Hepatocyte (in vitro differentiated cells): ENCODE data around the gene AASDH. TPM values are rescaled to one million over a fixed set of nuclear protein-coding genes. Genes with fewer than 3 reads are reported as not detected.

Experiments
- DNase-seq: peaks from one replicate; pipeline ENCODE4 v3.0.0-alpha.2; 2016; ENCODE audit warnings: low spot score
- H2AFZ ChIP-seq: fragments of 200-600 bp; sonication (generic); 2 replicates; pipeline ENCODE4 v1.6.0; 2016; ENCODE audit warnings: antibody characterized with exemption, mild to moderate bottlenecking
- H3K27ac ChIP-seq: fragments of 200-600 bp; sonication (generic); 2 replicates; pipeline ENCODE4 v1.5.1; 2016; ENCODE audit warnings: mild to moderate bottlenecking
- H3K27me3 ChIP-seq: fragments of 200-600 bp; sonication (generic); 2 replicates; pipeline ENCODE4 v1.6.1; 2016
- H3K36me3 ChIP-seq: fragments of 200-600 bp; sonication (generic); replicated peaks from 2 replicates; pipeline ENCODE4 v1.5.1; 2016; ENCODE audit warnings: low read depth; ENCODE audit not compliant: insufficient read depth
- H3K4me1 ChIP-seq: fragments of 200-600 bp; sonication (generic); 2 replicates; pipeline ENCODE4 v1.5.1; 2016; ENCODE audit warnings: mild to moderate bottlenecking, moderate library complexity; ENCODE audit not compliant: insufficient read depth
- H3K4me2 ChIP-seq: fragments of 200-600 bp; sonication (generic); 2 replicates; pipeline ENCODE4 v1.6.0; 2016
- H3K4me3 ChIP-seq: fragments of 200-600 bp; sonication (generic); 2 replicates; pipeline ENCODE4 v1.5.1; 2016; ENCODE audit warnings: mild to moderate bottlenecking
- H3K79me2 ChIP-seq: fragments of 200-600 bp; sonication (generic); 2 replicates; pipeline ENCODE4 v1.6.0; 2017; ENCODE audit warnings: mild to moderate bottlenecking
- H3K9me2 ChIP-seq: fragments of 200-600 bp; sonication (generic); replicated peaks from 2 replicates; pipeline ENCODE4 v1.6.0; 2017; ENCODE audit warnings: mild to moderate bottlenecking; ENCODE audit not compliant: insufficient read depth
- H3K9me3 ChIP-seq: fragments of 200-600 bp; sonication (generic); 2 replicates; pipeline ENCODE4 v1.5.1; 2016; ENCODE audit warnings: low read depth, mild to moderate bottlenecking
- H4K20me1 ChIP-seq: fragments of 200-600 bp; sonication (generic); 2 replicates; pipeline ENCODE4 v1.6.0; 2016; ENCODE audit warnings: mild to moderate bottlenecking; ENCODE audit not compliant: insufficient read depth, poor library complexity, severe bottlenecking
- EZH2 ChIP-seq: fragments of 200-600 bp; sonication (generic); IDR thresholded peaks from 2 replicates; pipeline ENCODE4 v1.6.1; 2016; ENCODE audit warnings: antibody characterized with exemption, mild to moderate bottlenecking, borderline replicate concordance
- EZH2phosphoT487 ChIP-seq: fragments of 200-600 bp; sonication (generic); IDR thresholded peaks from one replicate; pipeline ENCODE4 v1.6.1; 2018; ENCODE audit warnings: antibody characterized with exemption, mild to moderate bottlenecking, low read depth, moderate library complexity; ENCODE audit not compliant: unreplicated experiment, severe bottlenecking
- WGBS: methylation state at CpG from one replicate; pipeline ENCODE4 v1.1.6; 2016; ENCODE audit warnings: low lambda C conversion rate; ENCODE audit errors: missing lambda C conversion rate; 5-methylcytosine and 5-hydroxymethylcytosine counted together
- polyA plus RNA-seq: library from polyadenylated mRNA; unstranded; fragments of >200 nt; fragmentation: Nextera tagmentation; extraction: Ambion mirVana; gene quantifications from 2 replicates; pipeline ENCODE4 v1.2.1, GENCODE V29; 2016
- total RNA-seq: library from RNA; depleted of rRNA; stranded (reverse); fragments of >200 nt; gene quantifications from 2 replicates; pipeline ENCODE4 v1.2.3, GENCODE V29; 2014
- TF ChIP-seq, protein P1 (sequence below): fragments of 200-600 bp; sonication (generic); IDR thresholded peaks from 2 replicates; pipeline ENCODE4 v1.5.1; 2016; ENCODE audit warnings: antibody characterized with exemption, mild to moderate bottlenecking; ENCODE audit not compliant: poor library complexity

AASDH gene
- total and polyA plus RNA-seq, 2 experiments from 2014 or later: 9.3 to 11.9 TPM

DNA sequence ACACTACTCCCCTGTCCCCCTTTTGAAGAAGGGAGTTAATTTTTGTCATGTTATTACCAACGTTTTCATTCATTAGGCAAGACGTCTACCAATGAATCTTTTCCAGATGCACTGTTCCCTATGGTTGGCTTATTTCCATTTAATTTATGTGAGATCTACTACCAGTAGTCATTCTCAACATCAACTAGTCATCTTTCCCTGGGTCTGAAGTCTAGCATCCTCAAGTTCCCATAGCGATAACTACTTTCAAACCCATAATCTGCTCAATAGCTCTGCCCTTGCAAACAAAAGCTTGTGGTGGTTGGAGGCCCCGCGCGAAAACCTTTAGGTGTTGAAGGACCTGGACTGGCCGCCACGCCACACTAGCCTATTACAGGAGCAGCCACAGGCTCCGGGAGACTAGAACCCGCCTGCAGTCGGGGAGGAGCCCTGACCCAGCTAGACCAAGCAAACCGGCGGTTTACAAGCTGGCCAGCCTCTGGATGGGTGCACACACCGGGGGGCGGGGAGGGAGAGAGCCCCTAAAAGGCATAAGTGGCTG lies 47.4 kb upstream of the AASDH start:
- Histone ChIP-seq H3K4me3 (peak overlapping the region; percentile 59), H3K27ac (peak overlapping the region; percentile 64), H3K4me1 (no peaks in the 10 kb centered on the region), H4K20me1 (no peaks in the 10 kb centered on the region), H2AFZ (peak overlapping the region; percentile 77), H3K9me2 (no peaks in the 10 kb centered on the region), H3K4me2 (peak overlapping the region; percentile 90), H3K27me3 (no peaks in the 10 kb centered on the region), H3K9me3 (no peaks in the 10 kb centered on the region), H3K36me3 (no peaks in the 10 kb centered on the region), H3K79me2 (peaks cover 69% of the 10 kb centered on the region)
- DNase-seq: peak; percentile 79
- WGBS: 1% methylated on average over 15 of the region's 15 CpGs
- no peak for TF ChIP-seq EZH2
- TF ChIP-seq, protein P1, sequence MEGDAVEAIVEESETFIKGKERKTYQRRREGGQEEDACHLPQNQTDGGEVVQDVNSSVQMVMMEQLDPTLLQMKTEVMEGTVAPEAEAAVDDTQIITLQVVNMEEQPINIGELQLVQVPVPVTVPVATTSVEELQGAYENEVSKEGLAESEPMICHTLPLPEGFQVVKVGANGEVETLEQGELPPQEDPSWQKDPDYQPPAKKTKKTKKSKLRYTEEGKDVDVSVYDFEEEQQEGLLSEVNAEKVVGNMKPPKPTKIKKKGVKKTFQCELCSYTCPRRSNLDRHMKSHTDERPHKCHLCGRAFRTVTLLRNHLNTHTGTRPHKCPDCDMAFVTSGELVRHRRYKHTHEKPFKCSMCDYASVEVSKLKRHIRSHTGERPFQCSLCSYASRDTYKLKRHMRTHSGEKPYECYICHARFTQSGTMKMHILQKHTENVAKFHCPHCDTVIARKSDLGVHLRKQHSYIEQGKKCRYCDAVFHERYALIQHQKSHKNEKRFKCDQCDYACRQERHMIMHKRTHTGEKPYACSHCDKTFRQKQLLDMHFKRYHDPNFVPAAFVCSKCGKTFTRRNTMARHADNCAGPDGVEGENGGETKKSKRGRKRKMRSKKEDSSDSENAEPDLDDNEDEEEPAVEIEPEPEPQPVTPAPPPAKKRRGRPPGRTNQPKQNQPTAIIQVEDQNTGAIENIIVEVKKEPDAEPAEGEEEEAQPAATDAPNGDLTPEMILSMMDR: no peak
- TF ChIP-seq EZH2phosphoT487: no peak

DNA sequence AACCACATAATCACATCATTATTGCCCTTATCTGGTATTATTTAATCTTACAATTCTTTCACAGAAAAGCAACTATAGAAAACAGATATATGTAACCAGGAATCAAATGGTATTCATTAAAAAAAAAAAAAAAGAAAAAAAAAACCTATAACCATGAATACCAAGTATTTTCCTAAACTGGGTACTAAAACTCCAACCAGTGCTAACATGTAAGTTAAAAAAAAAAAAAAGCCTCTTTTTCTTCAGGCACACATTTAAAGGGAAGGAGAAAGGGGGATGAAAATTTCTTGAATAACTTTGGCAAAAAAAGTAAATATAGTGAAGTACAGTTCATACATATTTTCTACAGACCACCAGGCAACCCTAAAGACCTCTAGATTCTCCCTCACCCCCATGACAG lies 46.0 kb upstream of the AASDH start:
- Histone ChIP-seq H3K9me2 (no peaks in the 10 kb centered on the region), H2AFZ (no peak overlapping the region), H4K20me1 (no peaks in the 10 kb centered on the region), H3K36me3 (no peaks in the 10 kb centered on the region), H3K4me2 (peak overlapping the region; percentile 90), H3K4me3 (no peak overlapping the region), H3K27me3 (no peaks in the 10 kb centered on the region), H3K79me2 (peaks cover 64% of the 10 kb centered on the region), H3K27ac (no peak overlapping the region), H3K4me1 (no peaks in the 10 kb centered on the region), H3K9me3 (no peaks in the 10 kb centered on the region)
- DNase-seq: no peak
- TF ChIP-seq EZH2: no peak
- no peak for TF ChIP-seq EZH2phosphoT487
- TF ChIP-seq, protein P1: no peak

GRCh38 chr4:56430203-56430602 lies 42.9 kb upstream of the AASDH start:
- Histone ChIP-seq H2AFZ (no peak overlapping the region), H3K4me3 (no peak overlapping the region), H3K79me2 (peaks cover 82% of the 10 kb centered on the region), H3K4me2 (no peak overlapping the region), H3K36me3 (no peaks in the 10 kb centered on the region), H3K27me3 (no peaks in the 10 kb centered on the region), H3K9me3 (no peaks in the 10 kb centered on the region), H3K9me2 (no peaks in the 10 kb centered on the region), H3K4me1 (no peaks in the 10 kb centered on the region), H4K20me1 (no peaks in the 10 kb centered on the region), H3K27ac (no peak overlapping the region)
- no peak for DNase-seq
- WGBS: 98% methylated on average over 2 of the region's 2 CpGs
- TF ChIP-seq EZH2: no peak
- TF ChIP-seq, protein P1: no peak
- TF ChIP-seq EZH2phosphoT487: no peak

DNA sequence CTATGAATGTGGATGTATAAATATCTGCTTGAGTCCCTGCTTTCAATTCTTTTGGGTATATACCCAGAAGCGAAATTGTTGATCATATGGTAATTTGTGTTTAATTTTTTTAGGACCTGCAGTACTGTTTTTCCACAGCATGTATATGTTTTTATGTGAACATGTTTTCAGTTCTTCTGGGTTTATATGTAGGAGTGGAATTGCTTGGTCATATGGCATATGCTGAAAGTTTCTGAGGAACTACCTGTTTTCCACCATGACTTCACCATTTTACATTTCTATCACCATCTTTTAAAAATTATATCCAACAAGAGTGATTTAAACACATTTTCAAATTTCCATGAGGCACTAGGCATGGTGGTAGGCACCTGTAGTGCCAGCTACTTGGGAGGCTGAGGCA lies 39.9 kb upstream of the AASDH start:
- no peaks in the 10 kb centered on the region for H3K27me3 ChIP-seq
- H2AFZ ChIP-seq: no peak overlapping the region
- peaks cover 87% of the 10 kb centered on the region for H3K79me2 ChIP-seq
- no peaks in the 10 kb centered on the region for H3K4me1 ChIP-seq
- H3K36me3 ChIP-seq: no peaks in the 10 kb centered on the region
- no peaks in the 10 kb centered on the region for H4K20me1 ChIP-seq
- no peaks in the 10 kb centered on the region for H3K9me3 ChIP-seq
- H3K9me2 ChIP-seq: no peaks in the 10 kb centered on the region
- no peak overlapping the region for H3K4me3 ChIP-seq
- TF ChIP-seq, protein P1: no peak
- no peak for TF ChIP-seq EZH2phosphoT487
- TF ChIP-seq EZH2: no peak
- DNase-seq: no peak
- no peak overlapping the region for H3K27ac ChIP-seq
- whole genome bisulfite sequencing: 100% methylated on average over 1 of the region's 1 CpG
- no peak overlapping the region for H3K4me2 ChIP-seq
